ENCODE results near the gene PARD6G. TPM values are rescaled to one million over a fixed set of nuclear protein-coding genes. Genes with fewer than 3 reads are reported as not detected.

Gene PARD6G
- total and polyA plus RNA-seq, 2 experiments from 2014 or later: 8.2 to 11.8 TPM

DNA sequence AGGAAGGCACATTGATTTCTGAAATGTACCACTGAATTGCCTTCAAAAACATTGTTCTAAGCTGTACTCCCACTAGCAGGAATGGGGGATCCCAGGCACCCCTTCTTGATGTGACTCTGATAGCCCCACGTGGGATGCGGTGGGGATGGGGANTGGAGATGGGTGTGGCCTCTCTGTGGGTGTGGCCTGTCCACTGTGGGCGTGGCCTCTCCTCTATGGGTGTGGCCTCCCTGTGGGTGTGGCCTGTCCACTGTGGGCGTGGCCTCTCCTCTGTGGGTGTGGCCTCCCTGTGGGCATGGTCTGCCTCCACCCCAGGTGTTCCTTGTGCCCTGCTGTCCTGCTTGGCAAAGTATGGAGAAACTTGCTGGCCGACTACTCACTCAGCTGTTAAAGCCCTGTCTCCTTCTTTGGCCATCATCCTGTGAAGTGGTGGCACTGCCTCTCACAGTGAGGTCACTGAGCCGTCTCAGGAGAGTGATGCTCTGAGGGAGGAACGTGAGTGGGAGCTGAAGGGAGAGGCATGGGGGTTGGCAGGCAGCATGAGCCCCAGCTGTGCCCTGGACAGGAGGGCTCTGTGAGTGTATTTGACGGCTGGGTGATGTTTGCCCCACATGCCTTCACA, 6.7 kb upstream of the PARD6G start:
- 79% methylated on average over 8 of the region's 8 CpGs for WGBS (ENCODE audit: low lambda C conversion rate, missing lambda C conversion rate)
- no peaks in the 10 kb centered on the region for H3K79me2 ChIP-seq
- TF ChIP-seq EZH2phosphoT487 (IDR thresholded peaks at IDR 0.05; ENCODE audit: low read depth, severe bottlenecking, unreplicated experiment): no peak
- TF ChIP-seq EZH2 (IDR thresholded peaks at IDR 0.05; ENCODE audit: borderline replicate concordance): no peak
- TF ChIP-seq, protein P1, sequence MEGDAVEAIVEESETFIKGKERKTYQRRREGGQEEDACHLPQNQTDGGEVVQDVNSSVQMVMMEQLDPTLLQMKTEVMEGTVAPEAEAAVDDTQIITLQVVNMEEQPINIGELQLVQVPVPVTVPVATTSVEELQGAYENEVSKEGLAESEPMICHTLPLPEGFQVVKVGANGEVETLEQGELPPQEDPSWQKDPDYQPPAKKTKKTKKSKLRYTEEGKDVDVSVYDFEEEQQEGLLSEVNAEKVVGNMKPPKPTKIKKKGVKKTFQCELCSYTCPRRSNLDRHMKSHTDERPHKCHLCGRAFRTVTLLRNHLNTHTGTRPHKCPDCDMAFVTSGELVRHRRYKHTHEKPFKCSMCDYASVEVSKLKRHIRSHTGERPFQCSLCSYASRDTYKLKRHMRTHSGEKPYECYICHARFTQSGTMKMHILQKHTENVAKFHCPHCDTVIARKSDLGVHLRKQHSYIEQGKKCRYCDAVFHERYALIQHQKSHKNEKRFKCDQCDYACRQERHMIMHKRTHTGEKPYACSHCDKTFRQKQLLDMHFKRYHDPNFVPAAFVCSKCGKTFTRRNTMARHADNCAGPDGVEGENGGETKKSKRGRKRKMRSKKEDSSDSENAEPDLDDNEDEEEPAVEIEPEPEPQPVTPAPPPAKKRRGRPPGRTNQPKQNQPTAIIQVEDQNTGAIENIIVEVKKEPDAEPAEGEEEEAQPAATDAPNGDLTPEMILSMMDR (IDR thresholded peaks at IDR 0.05; ENCODE audit: poor library complexity): no peak

GRCh38 chr18:80253236-80253635, 5.9 kb upstream of the PARD6G start:
- Histone ChIP-seq H3K4me2 (no peak overlapping the region), H3K4me1 (ENCODE audit: insufficient read depth) (no peaks in the 10 kb centered on the region), H2AFZ (no peak overlapping the region), H3K36me3 (replicated peaks; ENCODE audit: insufficient read depth, low read depth) (no peaks in the 10 kb centered on the region), H4K20me1 (ENCODE audit: insufficient read depth, poor library complexity, severe bottlenecking) (no peaks in the 10 kb centered on the region), H3K9me2 (replicated peaks; ENCODE audit: insufficient read depth) (no peaks in the 10 kb centered on the region), H3K4me3 (no peak overlapping the region), H3K79me2 (no peaks in the 10 kb centered on the region), H3K27me3 (no peaks in the 10 kb centered on the region), H3K27ac (no peak overlapping the region), H3K9me3 (ENCODE audit: low read depth) (no peaks in the 10 kb centered on the region)
- 96% methylated on average over 7 of the region's 8 CpGs for WGBS (ENCODE audit: low lambda C conversion rate, missing lambda C conversion rate)
- no peak for TF ChIP-seq EZH2phosphoT487 (IDR thresholded peaks at IDR 0.05; ENCODE audit: low read depth, severe bottlenecking, unreplicated experiment)
- DNase-seq (ENCODE audit: low spot score): peak; percentile 1

More for the DNA sequence above, 6.7 kb upstream of the PARD6G start:
- no peak overlapping the region for H3K27ac ChIP-seq
- no peak overlapping the region for H3K4me3 ChIP-seq
- H3K4me1 ChIP-seq (ENCODE audit: insufficient read depth): no peaks in the 10 kb centered on the region
- H3K27me3 ChIP-seq: no peaks in the 10 kb centered on the region
- no peaks in the 10 kb centered on the region for H3K36me3 ChIP-seq (replicated peaks; ENCODE audit: insufficient read depth, low read depth)
- H4K20me1 ChIP-seq (ENCODE audit: insufficient read depth, poor library complexity, severe bottlenecking): no peaks in the 10 kb centered on the region
- no peaks in the 10 kb centered on the region for H3K9me3 ChIP-seq (ENCODE audit: low read depth)
- H3K9me2 ChIP-seq (replicated peaks; ENCODE audit: insufficient read depth): no peaks in the 10 kb centered on the region
- no peak overlapping the region for H3K4me2 ChIP-seq
- DNase-seq (ENCODE audit: low spot score): peak; percentile 11
- H2AFZ ChIP-seq: no peak overlapping the region

DNA sequence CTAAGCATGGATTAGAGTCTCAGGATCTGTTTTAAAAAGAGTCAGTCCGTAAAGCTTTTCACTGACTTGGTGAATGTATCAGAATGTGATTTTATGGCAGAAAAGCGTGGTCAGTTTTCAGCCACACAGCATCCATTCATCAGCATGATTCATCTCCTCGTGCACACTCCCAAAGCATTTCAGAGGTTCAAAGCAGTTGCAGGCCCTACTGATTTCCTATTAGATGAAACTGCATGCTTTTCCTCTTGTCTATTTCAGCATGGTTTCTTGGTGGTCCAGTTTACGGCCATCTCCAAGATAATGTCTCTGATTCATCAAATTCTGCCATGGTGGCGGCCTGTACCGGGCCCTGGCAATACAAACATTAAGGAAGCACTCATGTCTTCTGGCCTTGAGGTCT, 4.8 kb upstream of the PARD6G start:
- no peak overlapping the region for H3K27ac ChIP-seq
- H3K4me2 ChIP-seq: no peak overlapping the region
- peak; percentile 3 for DNase-seq (ENCODE audit: low spot score)
- H3K27me3 ChIP-seq: no peaks in the 10 kb centered on the region
- no peaks in the 10 kb centered on the region for H3K79me2 ChIP-seq
- no peaks in the 10 kb centered on the region for H3K4me1 ChIP-seq (ENCODE audit: insufficient read depth)
- H3K9me2 ChIP-seq (replicated peaks; ENCODE audit: insufficient read depth): no peaks in the 10 kb centered on the region
- 81% methylated on average over 6 of the region's 6 CpGs for whole genome bisulfite sequencing (ENCODE audit: low lambda C conversion rate, missing lambda C conversion rate)
- H3K4me3 ChIP-seq: no peak overlapping the region
- TF ChIP-seq EZH2phosphoT487 (IDR thresholded peaks at IDR 0.05; ENCODE audit: low read depth, severe bottlenecking, unreplicated experiment) (no peak), EZH2 (IDR thresholded peaks at IDR 0.05; ENCODE audit: borderline replicate concordance) (no peak)
- TF ChIP-seq, protein P1 (IDR thresholded peaks at IDR 0.05; ENCODE audit: poor library complexity): no peak
- no peaks in the 10 kb centered on the region for H4K20me1 ChIP-seq (ENCODE audit: insufficient read depth, poor library complexity, severe bottlenecking)
- no peaks in the 10 kb centered on the region for H3K36me3 ChIP-seq (replicated peaks; ENCODE audit: insufficient read depth, low read depth)
- H3K9me3 ChIP-seq (ENCODE audit: low read depth): no peaks in the 10 kb centered on the region
- no peak overlapping the region for H2AFZ ChIP-seq

DNA sequence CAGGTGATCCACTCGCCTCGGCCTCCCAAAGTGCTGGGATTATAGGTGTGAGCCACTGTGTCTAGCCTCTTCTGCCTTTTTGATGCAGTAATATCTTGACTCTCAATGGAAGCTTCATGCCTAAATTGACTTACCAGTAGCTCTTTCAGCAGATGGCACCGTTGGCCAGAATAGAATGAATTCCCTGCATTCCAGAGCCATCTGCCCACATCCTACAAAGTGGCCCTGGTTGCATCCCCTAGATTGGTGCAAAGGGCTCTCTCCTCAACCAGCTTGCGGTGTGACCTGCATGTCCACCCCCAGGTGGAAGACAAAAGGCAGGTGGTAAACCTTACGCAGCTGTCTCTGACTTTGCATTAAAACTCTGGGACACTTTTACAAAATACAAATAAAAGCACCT, 4.4 kb upstream of the PARD6G start:
- Histone ChIP-seq H3K4me3 (no peak overlapping the region), H3K36me3 (replicated peaks; ENCODE audit: insufficient read depth, low read depth) (no peaks in the 10 kb centered on the region), H3K9me3 (ENCODE audit: low read depth) (no peaks in the 10 kb centered on the region), H4K20me1 (ENCODE audit: insufficient read depth, poor library complexity, severe bottlenecking) (no peaks in the 10 kb centered on the region), H3K4me1 (ENCODE audit: insufficient read depth) (no peaks in the 10 kb centered on the region), H3K79me2 (no peaks in the 10 kb centered on the region), H2AFZ (no peak overlapping the region), H3K27ac (no peak overlapping the region), H3K27me3 (no peaks in the 10 kb centered on the region), H3K4me2 (no peak overlapping the region), H3K9me2 (replicated peaks; ENCODE audit: insufficient read depth) (no peaks in the 10 kb centered on the region)
- peak; percentile 1 for DNase-seq (ENCODE audit: low spot score)
- 85% methylated on average over 5 of the region's 5 CpGs for WGBS (ENCODE audit: low lambda C conversion rate, missing lambda C conversion rate)
- TF ChIP-seq EZH2 (IDR thresholded peaks at IDR 0.05; ENCODE audit: borderline replicate concordance): no peak
- TF ChIP-seq, protein P1 (IDR thresholded peaks at IDR 0.05; ENCODE audit: poor library complexity): no peak
- TF ChIP-seq EZH2phosphoT487 (IDR thresholded peaks at IDR 0.05; ENCODE audit: low read depth, severe bottlenecking, unreplicated experiment): no peak
